HEK293T (cell line): ENCODE results near the gene YIPF7.

Experiments used
- ARNT ChIP-seq: fragments of 450-650 bp; IDR thresholded peaks from 2 replicates; pipeline ENCODE4 v1.6.1; 2017; ENCODE audit warnings: mild to moderate bottlenecking
- ELF4 ChIP-seq: fragments of 450-650 bp; IDR thresholded peaks from 2 replicates; pipeline ENCODE4 v1.6.1; 2017; ENCODE audit warnings: antibody characterized with exemption
- FOXM1 ChIP-seq: fragments of 450-650 bp; IDR thresholded peaks from 2 replicates; pipeline ENCODE4 v1.6.1; 2017; ENCODE audit warnings: mild to moderate bottlenecking, borderline replicate concordance
- HDGF ChIP-seq: fragments of 450-650 bp; IDR thresholded peaks from 2 replicates; pipeline ENCODE4 v1.6.1; 2017; ENCODE audit warnings: antibody characterized with exemption, borderline replicate concordance
- L3MBTL2 ChIP-seq: fragments of 450-650 bp; conservative IDR thresholded peaks from 2 replicates; pipeline ENCODE4 v1.6.1; 2016; ENCODE audit warnings: mild to moderate bottlenecking
- NFRKB ChIP-seq: fragments of 450-650 bp; IDR thresholded peaks from 2 replicates; pipeline ENCODE4 v1.6.1; 2016; ENCODE audit warnings: mild to moderate bottlenecking, moderate library complexity
- PKNOX1 ChIP-seq: fragments of 450-650 bp; IDR thresholded peaks from 2 replicates; pipeline ENCODE4 v1.6.1; 2016
- SUZ12 ChIP-seq: fragments of 450-650 bp; IDR thresholded peaks from 2 replicates; pipeline ENCODE4 v1.6.1; 2016; ENCODE audit warnings: mild to moderate bottlenecking
- ZNF384 ChIP-seq: fragments of 450-650 bp; IDR thresholded peaks from 2 replicates; pipeline ENCODE4 v1.6.1; 2016

GRCh38 chr4:44701037-44701436, 49.6 kb upstream of the YIPF7 start:
- TF ChIP-seq NFRKB (no peak), L3MBTL2 (no peak), FOXM1 (no peak), ELF4 (no peak), ARNT (no peak), HDGF (no peak), PKNOX1 (no peak), SUZ12 (no peak), ZNF384 (no peak)
